Fibroblast of pulmonary artery (primary cell): ENCODE results near the gene HDAC9.

Experiments
- DNase-seq: peaks from one replicate; pipeline ENCODE4 v3.0.0-alpha.2; 2010; ENCODE audit warnings: low read depth
- H3K4me3 ChIP-seq: replicated peaks from 2 replicates; pipeline ENCODE4 v1.5.1; 2011; ENCODE audit warnings: low read depth, mild to moderate bottlenecking, control low read depth, low read length, moderate library complexity
- CTCF ChIP-seq: IDR thresholded peaks from 2 replicates; pipeline ENCODE4 v1.5.1; 2011; ENCODE audit warnings: mild to moderate bottlenecking, control low read depth, low read length, inconsistent platforms; ENCODE audit errors: missing control alignments

The HDAC9 gene

GRCh38 chr7:19009936-19010280, 514.4 kb downstream of the HDAC9 start:
- no peak for TF ChIP-seq CTCF
- H3K4me3 ChIP-seq: no peak overlapping the region
- no peak for DNase-seq

GRCh38 chr7:19011212-19011611, 515.7 kb downstream of the HDAC9 start:
- peak; percentile 42 for DNase-seq
- no peak overlapping the region for H3K4me3 ChIP-seq

DNA sequence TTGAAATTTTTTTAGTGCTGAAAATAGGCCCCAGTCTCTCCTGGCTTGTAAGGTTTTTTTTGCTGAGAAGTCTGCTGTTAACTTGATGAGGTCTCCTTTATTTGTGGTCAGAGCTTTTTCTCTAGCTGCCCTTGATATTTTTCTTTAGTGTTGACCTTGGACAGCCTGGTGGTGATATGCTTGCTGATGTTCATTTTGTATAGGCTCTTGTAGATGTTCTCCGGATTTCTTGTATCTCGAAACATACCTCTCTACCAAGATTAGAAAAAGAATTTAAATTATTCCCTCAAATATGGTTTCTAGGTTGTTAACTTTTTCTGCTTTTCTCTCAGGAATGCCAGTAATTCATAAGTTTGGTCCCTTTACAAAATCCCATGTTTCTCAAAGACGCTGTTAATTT, 519.5 kb downstream of the HDAC9 start:
- no peak for DNase-seq
- no peak for TF ChIP-seq CTCF
- no peak overlapping the region for H3K4me3 ChIP-seq

More at GRCh38 chr7:19011212-19011611, 515.7 kb downstream of the HDAC9 start:
- no peak for TF ChIP-seq CTCF

- peak; percentile 70 for DNase-seq
- no peak for TF ChIP-seq CTCF
These were observed 520.6 kb downstream of the HDAC9 start for GRCh38 chr7:19016140-19016539.

DNA sequence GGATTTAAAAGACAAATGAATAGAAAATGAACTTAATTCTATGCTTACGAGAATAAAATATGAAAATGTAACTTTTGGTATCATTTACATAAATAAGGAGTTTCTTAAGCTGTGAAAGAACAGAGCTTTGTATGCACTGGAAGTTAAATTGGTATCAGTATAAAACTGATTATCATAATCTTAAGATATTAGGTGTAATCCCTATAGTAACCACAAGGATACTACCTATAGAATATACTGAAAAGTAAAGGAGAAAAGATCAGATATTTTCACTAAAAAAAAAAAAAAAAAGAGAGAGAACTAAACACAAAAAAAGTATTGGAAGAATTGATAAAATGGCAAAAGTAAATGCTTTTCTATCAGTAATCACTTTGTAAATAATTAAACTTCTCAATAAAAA, 521.8 kb downstream of the HDAC9 start:
- no peak for DNase-seq
- TF ChIP-seq CTCF: no peak

More at GRCh38 chr7:19016140-19016539, 520.6 kb downstream of the HDAC9 start:
- H3K4me3 ChIP-seq: no peak overlapping the region

GRCh38 chr7:19020062-19020461, 524.5 kb downstream of the HDAC9 start:
- no peak for TF ChIP-seq CTCF
- H3K4me3 ChIP-seq: no peak overlapping the region
- no peak for DNase-seq

More for the DNA sequence above, 521.8 kb downstream of the HDAC9 start:
- no peak overlapping the region for H3K4me3 ChIP-seq

- H3K4me3 ChIP-seq: no peak overlapping the region
- no peak for DNase-seq
- TF ChIP-seq CTCF: no peak
These were observed 525.2 kb downstream of the HDAC9 start for GRCh38 chr7:19020711-19021110.
